A549 (cell line): ENCODE measurements around the gene RPTOR. TPM values are rescaled to one million over a fixed set of nuclear protein-coding genes. Genes with fewer than 3 reads are reported as not detected.

Source experiments
- ATAC-seq, 2 experiments: fragments of 200-7000 bp in 1 of 2; fragments of >200 bp in 1 of 2; cut with Nextera tagmentation in 1 of 2; cut with Tn5 transposase in 1 of 2; 3 replicates each; pipeline versions ENCODE4 v1.8.0 to v1.9.1; 2018 to 2020; ENCODE audit warnings: mild to moderate bottlenecking in 1 of 2, moderate library complexity in 1 of 2
- CTCF ChIA-PET: fragments of 300-600 bp; sonication (Branson Sonifier 250); formaldehyde crosslinking; extraction: SDS; loops from one replicate; lab custom pipeline; 2021; ENCODE audit warnings: antibody characterized with exemption, inconsistent platforms; lab: Yijun Ruan, JAX
- POLR2A ChIA-PET: fragments of 350-600 bp; formaldehyde crosslinking; extraction: SDS; loops from one replicate; lab custom pipeline; 2021; ENCODE audit warnings: antibody characterized with exemption, inconsistent platforms; lab: Yijun Ruan, JAX
- DNase-seq, 2 experiments: peaks; one replicate each; pipeline versions ENCODE4 v3.0.0 to v3.0.0-alpha.2; 2011 to 2016; ENCODE audit warnings: low read depth in 1 of 2, low spot score in 1 of 2
- FAIRE-seq: peaks from 2 replicates; lab custom pipeline; 2011; peaks lifted over from hg19 to GRCh38; lab: Jason Lieb, UNC
- H3K27ac ChIP-seq, 2 experiments: fragments of >200 bp; sonication (Bioruptor Twin); formaldehyde crosslinking; 3 replicates each; pipeline ENCODE4 v1.5.1; 2016 to 2017
- H3K4me1 ChIP-seq: fragments of >200 bp; sonication (Bioruptor Twin); formaldehyde crosslinking; 3 replicates; pipeline ENCODE4 v1.6.1; 2016
- H3K4me2 ChIP-seq: fragments of >200 bp; sonication (Bioruptor Twin); formaldehyde crosslinking; 3 replicates; pipeline ENCODE4 v1.6.1; 2016
- H3K4me3 ChIP-seq: fragments of >200 bp; sonication (Bioruptor Twin); formaldehyde crosslinking; 3 replicates; pipeline ENCODE4 v1.5.1; 2016
- H3K9me3 ChIP-seq: fragments of >200 bp; sonication (Bioruptor Twin); formaldehyde crosslinking; 3 replicates; pipeline ENCODE4 v1.6.1; 2016
- CEBPB ChIP-seq, 2 experiments: fragments of >200 bp in 1 of 2; sonication (Bioruptor Twin) in 1 of 2; formaldehyde crosslinking in 1 of 2; IDR thresholded peaks; 2 replicates each; pipeline ENCODE4 v1.6.1; 2012 to 2016
- EHF ChIP-seq: fragments of 250-450 bp; sonication (Bioruptor Pico); IDR thresholded peaks from 2 replicates; pipeline ENCODE4 v1.5.0; 2020; ENCODE audit warnings: mild to moderate bottlenecking
- EP300 ChIP-seq, 2 experiments: fragments of >200 bp; sonication (Bioruptor Twin); formaldehyde crosslinking; IDR thresholded peaks; 2 replicates in 1 of 2; 3 replicates in 1 of 2; pipeline ENCODE4 v1.6.1; 2016 to 2017
- ESRRA ChIP-seq: fragments of 150-350 bp; IDR thresholded peaks from 2 replicates; pipeline ENCODE4 v1.6.1; 2014; ENCODE audit warnings: mild to moderate bottlenecking, low read length, borderline replicate concordance
- FOSB ChIP-seq: fragments of 250-450 bp; sonication (Bioruptor Pico); IDR thresholded peaks from 2 replicates; pipeline ENCODE4 v1.5.0; 2020; ENCODE audit warnings: mild to moderate bottlenecking, moderate library complexity
- HDAC2 ChIP-seq: fragments of 200-600 bp; sonication (generic); IDR thresholded peaks from 2 replicates; pipeline ENCODE4 v1.6.1; 2016
- JUNB ChIP-seq: fragments of >200 bp; sonication (Bioruptor Twin); formaldehyde crosslinking; IDR thresholded peaks from 2 replicates; pipeline ENCODE4 v1.6.1; 2016
- KDM1A ChIP-seq: fragments of 200-600 bp; sonication (generic); IDR thresholded peaks from 2 replicates; pipeline ENCODE4 v1.6.1; 2016; ENCODE audit warnings: low read depth, mild to moderate bottlenecking
- MAZ ChIP-seq: fragments of 150-350 bp; IDR thresholded peaks from 2 replicates; pipeline ENCODE4 v1.6.1; 2014; ENCODE audit warnings: antibody characterized with exemption, low read depth, low read length, borderline replicate concordance
- PHF8 ChIP-seq: fragments of 200-600 bp; sonication (generic); IDR thresholded peaks from 2 replicates; pipeline ENCODE4 v1.6.1; 2016; ENCODE audit warnings: low read depth, mild to moderate bottlenecking, antibody characterized with exemption, moderate library complexity, borderline replicate concordance
- POLR2A ChIP-seq: IDR thresholded peaks from 2 replicates; pipeline ENCODE4 v1.6.1; 2012; ENCODE audit warnings: mild to moderate bottlenecking, low read length
- RARB ChIP-seq: fragments of 250-450 bp; sonication (Bioruptor Pico); IDR thresholded peaks from 2 replicates; pipeline ENCODE4 v1.8.0; 2021; ENCODE audit warnings: mild to moderate bottlenecking, moderate library complexity
- RNF2 ChIP-seq: fragments of 200-600 bp; sonication (generic); IDR thresholded peaks from 2 replicates; pipeline ENCODE4 v1.6.1; 2016; ENCODE audit warnings: low read depth, mild to moderate bottlenecking, antibody characterized with exemption, moderate library complexity, borderline replicate concordance
- TFCP2L1 ChIP-seq: fragments of 250-450 bp; sonication (Bioruptor Pico); IDR thresholded peaks from 2 replicates; pipeline ENCODE4 v1.5.0; 2021; ENCODE audit warnings: mild to moderate bottlenecking
- WGBS: methylation state at CpG from one replicate; pipeline ENCODE4 v1.1.6; 2017; ENCODE audit errors: missing lambda C conversion rate; 5-methylcytosine and 5-hydroxymethylcytosine counted together
- polyA plus RNA-seq, 4 experiments: library from polyadenylated mRNA; depleted of rRNA in 3 of 4; stranded (reverse); fragments of >200 nt; fragmentation: RNase III in 1 of 4; extraction: RNeasy Plus Mini Kit Qiagen cat#74134 plus additional on column Dnase treatment in 1 of 4; gene quantifications; 2 replicates in 3 of 4; 3 replicates in 1 of 4; pipeline ENCODE4 v1.2.3, GENCODE V29; 2011 to 2017
- TF ChIP-seq, protein P1 (sequence below): fragments of 200-600 bp; sonication (generic); IDR thresholded peaks from 2 replicates; pipeline ENCODE4 v1.6.1; 2016; ENCODE audit warnings: antibody characterized with exemption, mild to moderate bottlenecking, moderate library complexity
- TF ChIP-seq, protein P2 (sequence below): IDR thresholded peaks from 2 replicates; pipeline ENCODE4 v1.6.1; 2012
- TF ChIP-seq, protein P3 (sequence below): fragments of 250-450 bp; sonication (Bioruptor Pico); IDR thresholded peaks from 2 replicates; pipeline ENCODE4 v1.5.0; 2020; ENCODE audit warnings: low read depth, mild to moderate bottlenecking, moderate library complexity
- TF ChIP-seq, protein P4 (sequence below): fragments of 250-450 bp; sonication (Bioruptor Pico); IDR thresholded peaks from 2 replicates; pipeline ENCODE4 v1.5.0; 2021; ENCODE audit warnings: mild to moderate bottlenecking, moderate library complexity, borderline replicate concordance

Gene RPTOR
- polyA plus RNA-seq, 2 of the 4 experiments (the other 2 are of a cell fraction), result 10.8 to 27.1 TPM

DNA sequence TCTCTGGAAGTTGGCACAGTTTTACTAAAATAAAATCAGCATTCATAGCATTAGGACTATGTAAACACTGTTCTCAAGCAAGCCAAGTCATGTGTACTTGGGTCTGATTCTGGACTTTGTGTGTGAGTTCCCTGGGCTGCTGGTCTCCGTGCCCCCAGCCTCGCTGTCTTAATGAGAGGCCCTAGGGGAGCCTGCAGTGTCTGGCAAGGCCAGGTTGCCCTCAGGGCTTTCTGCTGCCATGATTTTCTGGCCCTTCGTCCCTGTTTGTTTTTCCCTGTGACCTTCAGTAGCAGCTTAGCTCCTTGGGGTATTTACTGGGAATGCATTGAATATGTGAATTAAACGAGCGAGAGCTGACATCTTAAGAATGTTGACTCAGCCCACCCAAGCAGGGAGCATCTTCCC, 161.8 kb downstream of the RPTOR start:
- DNase-seq (no peak), ATAC-seq (peak in 1 of 2 experiments; percentile 17; a peak in 1 of 6 replicates), FAIRE-seq (no peak)
- Histone ChIP-seq H3K4me2 (peak overlapping the region; percentile 27), H3K9me3 (no peaks in the 10 kb centered on the region), H3K4me3 (no peak overlapping the region), H3K4me1 (peaks cover 26% of the 10 kb centered on the region), H3K27ac (peak overlapping the region in 1 of 2 experiments; percentile 27; a peak in 3 of 6 replicates)
- ChIA-PET POLR2A (no interaction called here), CTCF (interaction anchor here (0.6 to 1.3 kb wide), 3 partner anchors 16 to 61 kb away, joined by 3 read pairs; no protein-coding TSS in a partner anchor)
- WGBS, result 74% methylated on average over 5 of the region's 5 CpGs
- TF ChIP-seq, protein P1, sequence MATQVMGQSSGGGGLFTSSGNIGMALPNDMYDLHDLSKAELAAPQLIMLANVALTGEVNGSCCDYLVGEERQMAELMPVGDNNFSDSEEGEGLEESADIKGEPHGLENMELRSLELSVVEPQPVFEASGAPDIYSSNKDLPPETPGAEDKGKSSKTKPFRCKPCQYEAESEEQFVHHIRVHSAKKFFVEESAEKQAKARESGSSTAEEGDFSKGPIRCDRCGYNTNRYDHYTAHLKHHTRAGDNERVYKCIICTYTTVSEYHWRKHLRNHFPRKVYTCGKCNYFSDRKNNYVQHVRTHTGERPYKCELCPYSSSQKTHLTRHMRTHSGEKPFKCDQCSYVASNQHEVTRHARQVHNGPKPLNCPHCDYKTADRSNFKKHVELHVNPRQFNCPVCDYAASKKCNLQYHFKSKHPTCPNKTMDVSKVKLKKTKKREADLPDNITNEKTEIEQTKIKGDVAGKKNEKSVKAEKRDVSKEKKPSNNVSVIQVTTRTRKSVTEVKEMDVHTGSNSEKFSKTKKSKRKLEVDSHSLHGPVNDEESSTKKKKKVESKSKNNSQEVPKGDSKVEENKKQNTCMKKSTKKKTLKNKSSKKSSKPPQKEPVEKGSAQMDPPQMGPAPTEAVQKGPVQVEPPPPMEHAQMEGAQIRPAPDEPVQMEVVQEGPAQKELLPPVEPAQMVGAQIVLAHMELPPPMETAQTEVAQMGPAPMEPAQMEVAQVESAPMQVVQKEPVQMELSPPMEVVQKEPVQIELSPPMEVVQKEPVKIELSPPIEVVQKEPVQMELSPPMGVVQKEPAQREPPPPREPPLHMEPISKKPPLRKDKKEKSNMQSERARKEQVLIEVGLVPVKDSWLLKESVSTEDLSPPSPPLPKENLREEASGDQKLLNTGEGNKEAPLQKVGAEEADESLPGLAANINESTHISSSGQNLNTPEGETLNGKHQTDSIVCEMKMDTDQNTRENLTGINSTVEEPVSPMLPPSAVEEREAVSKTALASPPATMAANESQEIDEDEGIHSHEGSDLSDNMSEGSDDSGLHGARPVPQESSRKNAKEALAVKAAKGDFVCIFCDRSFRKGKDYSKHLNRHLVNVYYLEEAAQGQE, result no peak
- TF ChIP-seq, protein P2, sequence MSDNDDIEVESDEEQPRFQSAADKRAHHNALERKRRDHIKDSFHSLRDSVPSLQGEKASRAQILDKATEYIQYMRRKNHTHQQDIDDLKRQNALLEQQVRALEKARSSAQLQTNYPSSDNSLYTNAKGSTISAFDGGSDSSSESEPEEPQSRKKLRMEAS, result no peak
- TF ChIP-seq POLR2A (no peak), FOSB (CRISPR knock-in tag) (no peak), RARB (CRISPR knock-in tag) (no peak), HDAC2 (no peak), RNF2 (no peak), TFCP2L1 (CRISPR knock-in tag) (no peak), JUNB (no peak), MAZ (no peak)
- TF ChIP-seq, protein P3, sequence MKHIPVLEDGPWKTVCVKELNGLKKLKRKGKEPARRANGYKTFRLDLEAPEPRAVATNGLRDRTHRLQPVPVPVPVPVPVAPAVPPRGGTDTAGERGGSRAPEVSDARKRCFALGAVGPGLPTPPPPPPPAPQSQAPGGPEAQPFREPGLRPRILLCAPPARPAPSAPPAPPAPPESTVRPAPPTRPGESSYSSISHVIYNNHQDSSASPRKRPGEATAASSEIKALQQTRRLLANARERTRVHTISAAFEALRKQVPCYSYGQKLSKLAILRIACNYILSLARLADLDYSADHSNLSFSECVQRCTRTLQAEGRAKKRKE (CRISPR knock-in tag), result no peak

DNA sequence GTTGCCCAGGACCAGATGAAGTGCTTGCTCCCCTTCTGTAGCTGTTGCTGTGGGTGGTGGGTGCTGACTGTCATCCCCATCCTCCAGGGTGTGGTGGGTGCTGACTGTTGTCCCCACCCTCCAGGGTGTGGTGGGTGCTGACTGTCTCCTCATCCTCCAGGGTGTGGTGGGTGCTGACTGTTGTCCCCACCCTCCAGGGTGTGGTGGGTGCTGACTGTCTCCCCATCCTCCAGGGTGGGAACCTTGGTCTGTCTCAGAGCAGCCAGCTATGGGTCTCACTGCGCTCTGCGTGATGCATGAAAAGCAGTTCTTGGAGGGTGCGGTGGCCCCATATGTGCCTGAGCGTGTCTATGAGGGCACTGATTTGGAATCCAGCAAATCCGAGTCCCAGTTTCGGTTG, 163.8 kb downstream of the RPTOR start:
- WGBS, result 100% methylated on average over 6 of the region's 6 CpGs
- ChIA-PET POLR2A (no interaction called here), CTCF (interaction anchor here (1.1 kb wide), 1 partner anchor 28 kb away, joined by 4 read pairs; no protein-coding TSS in a partner anchor)
- TF ChIP-seq ESRRA, result no peak
- TF ChIP-seq RNF2, result no peak
- TF ChIP-seq CEBPB (IDR thresholded peaks at IDR 0.05), result no peak
- TF ChIP-seq, protein P3 (CRISPR knock-in tag), result no peak
- TF ChIP-seq JUNB, result no peak
- TF ChIP-seq PHF8, result no peak
- TF ChIP-seq KDM1A, result no peak
- no peak for TF ChIP-seq FOSB (CRISPR knock-in tag)
- TF ChIP-seq, protein P4, sequence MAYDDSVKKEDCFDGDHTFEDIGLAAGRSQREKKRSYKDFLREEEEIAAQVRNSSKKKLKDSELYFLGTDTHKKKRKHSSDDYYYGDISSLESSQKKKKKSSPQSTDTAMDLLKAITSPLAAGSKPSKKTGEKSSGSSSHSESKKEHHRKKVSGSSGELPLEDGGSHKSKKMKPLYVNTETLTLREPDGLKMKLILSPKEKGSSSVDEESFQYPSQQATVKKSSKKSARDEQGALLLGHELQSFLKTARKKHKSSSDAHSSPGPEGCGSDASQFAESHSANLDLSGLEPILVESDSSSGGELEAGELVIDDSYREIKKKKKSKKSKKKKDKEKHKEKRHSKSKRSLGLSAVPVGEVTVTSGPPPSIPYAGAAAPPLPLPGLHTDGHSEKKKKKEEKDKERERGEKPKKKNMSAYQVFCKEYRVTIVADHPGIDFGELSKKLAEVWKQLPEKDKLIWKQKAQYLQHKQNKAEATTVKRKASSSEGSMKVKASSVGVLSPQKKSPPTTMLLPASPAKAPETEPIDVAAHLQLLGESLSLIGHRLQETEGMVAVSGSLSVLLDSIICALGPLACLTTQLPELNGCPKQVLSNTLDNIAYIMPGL, result no peak
- no peak for TF ChIP-seq EHF (CRISPR knock-in tag)
- no peak for TF ChIP-seq EP300 (IDR thresholded peaks at IDR 0.05)
- no peaks in the 10 kb centered on the region for H3K9me3 ChIP-seq
- no peak overlapping the region for H3K4me3 ChIP-seq
- no peak overlapping the region for H3K4me2 ChIP-seq
- H3K27ac ChIP-seq, result no peak overlapping the region
- no peak for FAIRE-seq
- no peak for ATAC-seq
- peaks cover 26% of the 10 kb centered on the region for H3K4me1 ChIP-seq
- no peak for DNase-seq
